ENCODE results near the gene IBA57.

DNA sequence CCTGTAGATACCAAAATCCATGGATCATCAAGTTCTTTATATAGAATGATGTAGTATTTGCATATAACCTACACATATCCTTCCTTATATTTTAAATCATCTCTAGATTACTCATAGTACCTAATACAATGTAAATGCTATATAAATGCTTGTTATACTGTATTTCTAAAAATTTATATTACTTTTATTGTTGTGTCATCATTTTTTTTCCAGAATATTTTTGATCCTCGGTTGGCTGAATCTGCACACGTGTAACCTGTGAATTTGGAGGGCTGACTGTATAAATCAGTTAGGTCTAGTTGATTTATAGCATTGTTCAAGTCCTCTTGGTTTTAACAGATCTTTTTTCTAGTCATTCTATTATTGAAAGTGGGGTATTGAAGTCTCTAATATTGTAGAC is 65.6 kb downstream of the IBA57 start:
- TF ChIP-seq, protein P1, sequence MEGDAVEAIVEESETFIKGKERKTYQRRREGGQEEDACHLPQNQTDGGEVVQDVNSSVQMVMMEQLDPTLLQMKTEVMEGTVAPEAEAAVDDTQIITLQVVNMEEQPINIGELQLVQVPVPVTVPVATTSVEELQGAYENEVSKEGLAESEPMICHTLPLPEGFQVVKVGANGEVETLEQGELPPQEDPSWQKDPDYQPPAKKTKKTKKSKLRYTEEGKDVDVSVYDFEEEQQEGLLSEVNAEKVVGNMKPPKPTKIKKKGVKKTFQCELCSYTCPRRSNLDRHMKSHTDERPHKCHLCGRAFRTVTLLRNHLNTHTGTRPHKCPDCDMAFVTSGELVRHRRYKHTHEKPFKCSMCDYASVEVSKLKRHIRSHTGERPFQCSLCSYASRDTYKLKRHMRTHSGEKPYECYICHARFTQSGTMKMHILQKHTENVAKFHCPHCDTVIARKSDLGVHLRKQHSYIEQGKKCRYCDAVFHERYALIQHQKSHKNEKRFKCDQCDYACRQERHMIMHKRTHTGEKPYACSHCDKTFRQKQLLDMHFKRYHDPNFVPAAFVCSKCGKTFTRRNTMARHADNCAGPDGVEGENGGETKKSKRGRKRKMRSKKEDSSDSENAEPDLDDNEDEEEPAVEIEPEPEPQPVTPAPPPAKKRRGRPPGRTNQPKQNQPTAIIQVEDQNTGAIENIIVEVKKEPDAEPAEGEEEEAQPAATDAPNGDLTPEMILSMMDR (IDR thresholded peaks at IDR 0.05), result no peak
- TF ChIP-seq POLR2A (IDR thresholded peaks at IDR 0.05), result no peak
